PC-3 (cell line): ENCODE results near the gene HCN1.

Experiments used
- CTCF ChIP-seq: fragments of 300-600 bp; sonication (generic); conservative IDR thresholded peaks from 2 replicates; pipeline ENCODE4 v1.5.1; 2017; ENCODE audit warnings: antibody characterized with exemption, low read depth, mild to moderate bottlenecking, low read length
- EZH2 ChIP-seq: fragments of 300-600 bp; sonication (generic); IDR thresholded peaks from one replicate; pipeline ENCODE4 v1.6.1; 2017; ENCODE audit warnings: antibody characterized with exemption, mild to moderate bottlenecking, low read length; ENCODE audit not compliant: unreplicated experiment
- EZH2phosphoT487 ChIP-seq: fragments of 300-600 bp; sonication (generic); IDR thresholded peaks from 2 replicates; pipeline ENCODE4 v1.6.1; 2018; ENCODE audit warnings: mild to moderate bottlenecking, antibody characterized with exemption, low read length, borderline replicate concordance

GRCh38 chr5:45677524-45677923 is 18.7 kb downstream of the HCN1 start:
- TF ChIP-seq CTCF (no peak), EZH2 (no peak), EZH2phosphoT487 (no peak)
